ENCODE results near the gene TOR1B. TPM values are rescaled to one million over a fixed set of nuclear protein-coding genes. Genes with fewer than 3 reads are reported as not detected.

Gene TOR1B
- total and polyA plus RNA-seq, 4 donors, result 12.8 to 31.9 (median 17.8) TPM

GRCh38 chr9:129812385-129812784 is 9.4 kb downstream of the TOR1B start:
- H3K36me3 ChIP-seq (ENCODE audit: control insufficient read depth in 4 of 4, insufficient read depth in 3 of 4, low read depth in 1 of 4, low read length in 3 of 4), result peaks cover 8 to 31% (median 16%) of the 10 kb centered on the region in 4 donors
- WGBS, result 86% methylated on average over 9 of the region's 9 CpGs
- H3K9me3 ChIP-seq (ENCODE audit: control insufficient read depth in 4 of 4, low read length in 3 of 4), result no peaks in the 10 kb centered on the region
- no peak for DNase-seq (ENCODE audit: low spot score)
- no peak overlapping the region for H3K9ac ChIP-seq (ENCODE audit: low read depth in 1 of 2, low read length in 2 of 2)
- peak overlapping the region in 1 of 2 donors; percentile 79 for H3K27ac ChIP-seq (ENCODE audit: low read depth in 1 of 2, low read length in 2 of 2)
- H3K4me3 ChIP-seq (ENCODE audit: low read depth in 1 of 3, low read length in 3 of 3), result no peak overlapping the region
- H3K4me1 ChIP-seq (ENCODE audit: control insufficient read depth in 4 of 4, insufficient read depth in 4 of 4, low read length in 3 of 4), result peaks cover 7 to 22% (median 12%) of the 10 kb centered on the region in 4 donors
- TF ChIP-seq JUND (IDR thresholded peaks at IDR 0.05), result no peak
- no peak for TF ChIP-seq RXRA (IDR thresholded peaks at IDR 0.05)
- TF ChIP-seq HNF4G (IDR thresholded peaks at IDR 0.05), result no peak
- TF ChIP-seq FOXA1 (IDR thresholded peaks at IDR 0.05), result no peak
- TF ChIP-seq REST (IDR thresholded peaks at IDR 0.05), result no peak
- TF ChIP-seq, protein P1, sequence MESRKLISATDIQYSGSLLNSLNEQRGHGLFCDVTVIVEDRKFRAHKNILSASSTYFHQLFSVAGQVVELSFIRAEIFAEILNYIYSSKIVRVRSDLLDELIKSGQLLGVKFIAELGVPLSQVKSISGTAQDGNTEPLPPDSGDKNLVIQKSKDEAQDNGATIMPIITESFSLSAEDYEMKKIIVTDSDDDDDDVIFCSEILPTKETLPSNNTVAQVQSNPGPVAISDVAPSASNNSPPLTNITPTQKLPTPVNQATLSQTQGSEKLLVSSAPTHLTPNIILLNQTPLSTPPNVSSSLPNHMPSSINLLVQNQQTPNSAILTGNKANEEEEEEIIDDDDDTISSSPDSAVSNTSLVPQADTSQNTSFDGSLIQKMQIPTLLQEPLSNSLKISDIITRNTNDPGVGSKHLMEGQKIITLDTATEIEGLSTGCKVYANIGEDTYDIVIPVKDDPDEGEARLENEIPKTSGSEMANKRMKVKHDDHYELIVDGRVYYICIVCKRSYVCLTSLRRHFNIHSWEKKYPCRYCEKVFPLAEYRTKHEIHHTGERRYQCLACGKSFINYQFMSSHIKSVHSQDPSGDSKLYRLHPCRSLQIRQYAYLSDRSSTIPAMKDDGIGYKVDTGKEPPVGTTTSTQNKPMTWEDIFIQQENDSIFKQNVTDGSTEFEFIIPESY (IDR thresholded peaks at IDR 0.05), result no peak
- TF ChIP-seq CTCF (IDR thresholded peaks at IDR 0.05; ENCODE audit: low read depth, low read length, missing input control), result no peak
- TF ChIP-seq, protein P2, sequence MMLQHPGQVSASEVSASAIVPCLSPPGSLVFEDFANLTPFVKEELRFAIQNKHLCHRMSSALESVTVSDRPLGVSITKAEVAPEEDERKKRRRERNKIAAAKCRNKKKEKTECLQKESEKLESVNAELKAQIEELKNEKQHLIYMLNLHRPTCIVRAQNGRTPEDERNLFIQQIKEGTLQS (IDR thresholded peaks at IDR 0.05), result no peak
- TF ChIP-seq EGR1 (IDR thresholded peaks at IDR 0.05; ENCODE audit: low read depth in 2 of 2), result no peak
- no peaks in the 10 kb centered on the region for H3K27me3 ChIP-seq (ENCODE audit: control insufficient read depth in 4 of 4, insufficient read depth in 4 of 4, low read length in 3 of 4)

- Histone ChIP-seq H3K9ac (ENCODE audit: low read depth in 1 of 2, low read length in 2 of 2) (no peak overlapping the region), H3K4me3 (ENCODE audit: low read depth in 1 of 3, low read length in 3 of 3) (no peak overlapping the region), H3K9me3 (ENCODE audit: control insufficient read depth in 4 of 4, low read length in 3 of 4) (no peaks in the 10 kb centered on the region), H3K27ac (ENCODE audit: low read depth in 1 of 2, low read length in 2 of 2) (peak overlapping the region; percentile 10 to 16), H3K27me3 (ENCODE audit: control insufficient read depth in 4 of 4, insufficient read depth in 4 of 4, low read length in 3 of 4) (no peaks in the 10 kb centered on the region), H3K36me3 (ENCODE audit: control insufficient read depth in 4 of 4, insufficient read depth in 3 of 4, low read depth in 1 of 4, low read length in 3 of 4) (peaks cover 8 to 36% (median 20%) of the 10 kb centered on the region in 4 donors), H3K4me1 (ENCODE audit: control insufficient read depth in 4 of 4, insufficient read depth in 4 of 4, low read length in 3 of 4) (peaks cover 7 to 22% (median 12%) of the 10 kb centered on the region in 4 donors)
- DNase-seq (ENCODE audit: low spot score), result no peak
- WGBS, result 87% methylated on average over 9 of the region's 9 CpGs
- no peak for TF ChIP-seq GABPA (IDR thresholded peaks at IDR 0.05 in 1 of 2, conservative IDR thresholded peaks at IDR 0.05 in 1 of 2)
- no peak for TF ChIP-seq YY1 (IDR thresholded peaks at IDR 0.05)
- TF ChIP-seq NR2F2 (IDR thresholded peaks at IDR 0.05), result no peak
- no peak for TF ChIP-seq TAF1 (conservative IDR thresholded peaks at IDR 0.05)
- no peak for TF ChIP-seq EGR1 (IDR thresholded peaks at IDR 0.05; ENCODE audit: low read depth in 2 of 2)
- TF ChIP-seq CTCF (IDR thresholded peaks at IDR 0.05; ENCODE audit: low read depth, low read length, missing input control), result no peak
- TF ChIP-seq REST (IDR thresholded peaks at IDR 0.05), result no peak
- TF ChIP-seq FOXA1 (IDR thresholded peaks at IDR 0.05), result no peak
- TF ChIP-seq RAD21 (IDR thresholded peaks at IDR 0.05), result no peak
- TF ChIP-seq SP1 (IDR thresholded peaks at IDR 0.05), result no peak
- no peak for TF ChIP-seq HNF4A (conservative IDR thresholded peaks at IDR 0.05)
- TF ChIP-seq, protein P1 (IDR thresholded peaks at IDR 0.05), result no peak
Observed at GRCh38 chr9:129813661-129814060, 10.7 kb downstream of the TOR1B start.

All from liver (tissue), 9 donors.